NCI-H510A treated with DMSO at 0.1 percent for 48 hours (cell line): ENCODE measurements around the gene TANGO2.

Experiments used
- DNase-seq: peaks from one replicate; lab custom pipeline; 2025; lab: John Stamatoyannopoulos, UW

Gene TANGO2

DNA sequence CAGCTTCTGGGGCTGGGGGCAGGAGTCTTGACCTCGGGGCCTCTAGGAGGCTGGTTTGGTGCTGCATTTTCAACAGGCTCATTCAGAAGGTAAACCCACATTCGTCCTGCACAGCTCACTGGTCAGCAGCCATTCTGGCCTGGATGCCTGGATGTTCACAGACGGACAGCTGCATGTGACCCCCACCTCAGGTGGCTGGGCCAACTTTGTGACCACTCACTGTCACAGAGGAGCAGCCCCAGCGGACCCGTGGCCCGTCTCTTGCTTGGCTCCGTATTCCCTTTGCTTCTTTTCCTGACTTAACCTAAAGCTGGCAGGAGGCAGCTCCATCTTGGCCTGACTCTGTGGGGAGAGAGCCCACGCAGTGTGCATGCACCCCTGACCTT is 67.3 kb downstream of the TANGO2 start:
- no peak for DNase-seq

DNA sequence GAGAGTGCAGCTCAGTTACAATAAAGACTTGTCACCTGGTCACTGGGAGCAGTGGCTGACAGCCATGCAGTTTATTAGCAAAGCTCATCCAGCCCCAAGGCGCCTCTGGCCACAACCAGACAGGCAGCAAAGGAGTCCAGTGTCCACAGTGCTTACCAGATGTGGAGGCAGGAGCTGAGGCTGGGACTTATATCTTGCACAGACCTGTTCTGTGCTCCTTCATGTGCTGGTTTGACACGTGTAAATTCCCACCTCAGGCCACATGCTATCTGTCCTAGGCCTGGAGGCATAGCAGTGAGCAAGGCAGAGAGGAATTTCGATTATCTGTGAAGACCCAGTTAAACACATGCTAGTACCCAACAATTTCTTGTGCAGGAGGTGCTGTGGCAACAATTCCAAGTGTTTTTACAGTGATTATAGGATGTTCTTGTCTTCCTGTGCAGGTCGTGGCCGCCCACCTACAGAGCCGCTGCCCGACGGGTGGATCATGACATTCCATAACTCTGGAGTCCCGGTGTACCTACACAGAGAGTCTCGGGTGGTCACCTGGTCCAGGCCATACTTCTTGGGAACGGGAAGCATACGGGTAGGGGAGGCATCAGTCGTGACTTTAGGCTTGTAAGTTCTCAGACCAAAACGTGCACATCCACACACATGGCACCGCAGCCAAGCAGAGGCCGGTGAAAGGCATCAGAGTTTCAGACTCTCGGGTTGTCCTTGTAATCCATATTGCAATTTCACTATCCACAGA is 68.5 kb downstream of the TANGO2 start:
- DNase-seq, result no peak

DNA sequence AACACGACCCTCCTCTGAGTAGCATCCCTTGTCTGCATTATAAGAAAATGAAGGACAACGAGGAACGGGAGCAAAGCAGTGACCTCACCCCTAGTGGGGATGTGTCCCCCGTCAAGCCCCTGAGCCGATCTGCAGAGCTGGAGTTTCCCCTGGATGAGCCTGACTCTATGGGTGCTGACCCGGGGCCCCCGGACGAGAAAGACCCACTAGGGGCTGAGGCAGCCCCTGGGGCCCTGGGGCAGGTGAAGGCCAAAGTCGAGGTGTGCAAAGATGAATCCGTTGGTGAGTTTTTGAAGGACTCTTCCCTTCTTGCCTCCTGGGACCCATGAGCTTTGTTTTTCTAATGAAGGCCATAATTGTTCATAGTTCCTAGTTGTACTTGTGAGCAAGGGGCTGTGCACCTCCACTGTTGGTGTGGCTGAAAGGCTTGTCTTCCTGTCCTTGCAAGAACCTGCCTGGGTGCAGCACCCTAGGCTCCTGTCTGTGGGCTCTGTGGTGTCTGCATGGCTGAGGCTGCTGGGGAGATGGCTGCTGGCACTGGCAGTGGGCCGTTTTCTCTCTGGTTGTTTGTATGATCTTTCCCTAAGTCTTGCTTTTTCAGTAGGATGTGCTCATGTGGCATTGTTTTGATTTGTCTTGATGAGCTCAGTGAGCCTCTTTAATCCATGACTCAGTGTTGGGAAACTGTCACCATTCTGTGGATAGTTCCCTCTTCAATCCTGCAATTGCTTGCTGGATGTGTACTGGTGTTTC is 69.2 kb downstream of the TANGO2 start:
- DNase-seq, result no peak

DNA sequence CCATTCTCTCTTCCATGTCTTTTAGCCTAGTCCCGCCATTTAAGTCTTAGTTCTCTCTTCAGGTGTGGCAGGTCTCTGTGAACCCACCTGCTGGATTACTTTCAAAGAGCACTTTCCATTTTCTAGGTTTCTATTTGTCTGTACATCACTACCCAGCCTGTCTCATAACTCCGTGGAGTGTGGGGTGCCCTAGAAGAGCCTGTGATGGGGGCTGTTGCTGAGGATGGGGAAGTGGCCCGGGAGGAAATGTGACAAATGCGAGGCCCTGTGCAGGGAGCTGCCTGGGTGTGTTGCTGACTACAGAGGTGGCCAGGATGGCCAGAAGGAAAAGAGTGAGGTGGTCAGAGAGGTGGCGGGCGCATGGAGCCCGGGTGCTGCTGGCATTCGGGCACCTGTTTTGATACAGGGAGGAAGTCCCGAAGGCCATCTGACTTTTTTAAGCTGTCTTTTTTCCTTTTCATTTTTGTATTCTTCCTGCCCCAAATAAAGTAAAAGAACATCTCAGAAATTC is 69.9 kb downstream of the TANGO2 start:
- DNase-seq, result no peak

DNA sequence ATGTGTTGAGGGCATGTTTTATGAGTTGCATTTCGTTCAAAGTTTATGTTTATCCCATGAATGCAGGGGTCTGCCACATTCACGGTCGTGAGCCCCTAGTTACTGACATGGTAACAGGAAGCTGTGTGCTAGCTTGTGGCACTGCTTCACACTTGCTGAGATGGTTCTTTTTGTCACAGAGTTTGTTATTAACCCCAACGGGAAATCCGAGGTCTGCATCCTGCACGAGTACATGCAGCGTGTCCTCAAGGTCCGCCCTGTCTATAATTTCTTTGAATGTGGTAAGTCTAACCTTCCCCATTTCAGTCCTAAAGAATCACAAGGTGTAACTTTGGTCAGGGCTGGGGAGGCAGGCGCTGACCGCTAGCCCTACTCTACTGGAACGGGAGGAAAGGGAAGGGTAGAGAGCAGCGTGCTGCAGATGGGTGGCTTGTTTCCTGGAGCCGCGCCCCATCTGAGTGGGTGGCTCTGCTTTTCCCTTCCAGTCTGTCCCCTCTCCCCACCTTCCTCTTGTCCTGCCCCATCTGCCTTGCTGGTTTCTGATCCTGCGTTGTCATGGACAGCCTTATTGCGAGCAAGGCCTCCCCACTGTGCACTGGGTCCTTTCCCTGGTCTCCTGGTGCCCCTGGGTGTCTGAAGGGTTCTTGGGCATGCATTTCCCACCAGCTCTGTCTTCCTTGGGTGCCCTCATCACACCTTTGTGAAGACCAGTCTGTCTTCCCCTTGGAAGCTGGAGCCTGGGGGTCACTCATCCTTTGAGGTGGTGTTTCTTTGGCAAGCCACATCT is 71.0 kb downstream of the TANGO2 start:
- no peak for DNase-seq

DNA sequence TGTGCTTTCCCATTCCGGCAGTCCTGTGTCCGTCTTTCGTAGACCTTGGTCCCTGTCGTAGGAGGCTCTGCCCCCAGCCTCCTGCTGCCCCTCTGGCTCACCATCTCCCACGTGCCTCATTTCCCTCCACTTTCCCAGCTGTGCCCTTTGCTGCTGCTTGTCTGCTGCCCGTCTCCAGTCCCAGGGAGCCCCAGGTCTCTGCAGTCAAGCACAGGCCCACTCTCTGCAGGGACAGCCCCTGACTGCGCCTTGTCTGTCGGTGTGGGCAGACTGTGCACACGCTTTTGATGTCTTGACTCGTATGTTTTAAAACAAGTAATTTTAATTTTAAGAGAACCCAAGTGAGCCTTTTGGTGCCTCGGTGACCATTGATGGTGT is 71.6 kb downstream of the TANGO2 start:
- no peak for DNase-seq

DNA sequence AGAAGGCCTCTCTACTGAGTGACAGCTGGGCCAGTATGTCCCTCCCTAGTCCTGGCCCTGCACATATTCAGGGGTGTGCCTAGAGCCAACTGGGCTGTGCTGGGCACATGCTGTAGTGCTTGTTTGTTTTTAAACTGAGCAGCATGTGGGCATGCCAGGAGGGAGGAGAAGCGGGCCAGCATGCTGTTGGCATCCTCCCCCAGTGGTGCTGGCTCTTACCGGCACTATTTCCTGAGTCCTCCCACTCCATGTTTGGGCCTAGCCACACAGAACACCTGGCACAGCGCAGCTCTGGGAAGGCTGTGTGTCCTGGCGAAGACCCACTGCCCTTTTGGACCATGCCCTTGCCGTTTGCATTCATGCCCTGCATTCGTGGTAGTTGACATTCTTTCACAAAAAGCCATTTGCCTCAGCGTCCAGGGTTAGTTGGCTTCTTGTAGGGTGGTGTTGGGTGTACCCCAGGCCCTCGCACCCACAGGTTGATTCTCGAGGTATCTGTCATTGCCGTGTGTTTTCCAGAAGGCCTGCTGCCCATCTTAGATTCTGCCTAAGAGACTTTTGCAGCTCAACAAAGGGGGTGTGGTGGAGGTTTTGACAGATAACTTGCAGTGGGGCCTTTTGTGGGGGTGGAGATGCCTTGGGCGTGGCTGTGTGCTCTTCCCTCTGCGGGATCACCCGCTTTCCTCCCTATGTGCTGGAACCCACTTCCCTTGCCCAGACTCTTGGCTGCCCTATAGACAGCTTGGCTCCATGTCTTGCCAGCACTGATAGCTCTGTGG is 72.7 kb downstream of the TANGO2 start:
- no peak for DNase-seq

DNA sequence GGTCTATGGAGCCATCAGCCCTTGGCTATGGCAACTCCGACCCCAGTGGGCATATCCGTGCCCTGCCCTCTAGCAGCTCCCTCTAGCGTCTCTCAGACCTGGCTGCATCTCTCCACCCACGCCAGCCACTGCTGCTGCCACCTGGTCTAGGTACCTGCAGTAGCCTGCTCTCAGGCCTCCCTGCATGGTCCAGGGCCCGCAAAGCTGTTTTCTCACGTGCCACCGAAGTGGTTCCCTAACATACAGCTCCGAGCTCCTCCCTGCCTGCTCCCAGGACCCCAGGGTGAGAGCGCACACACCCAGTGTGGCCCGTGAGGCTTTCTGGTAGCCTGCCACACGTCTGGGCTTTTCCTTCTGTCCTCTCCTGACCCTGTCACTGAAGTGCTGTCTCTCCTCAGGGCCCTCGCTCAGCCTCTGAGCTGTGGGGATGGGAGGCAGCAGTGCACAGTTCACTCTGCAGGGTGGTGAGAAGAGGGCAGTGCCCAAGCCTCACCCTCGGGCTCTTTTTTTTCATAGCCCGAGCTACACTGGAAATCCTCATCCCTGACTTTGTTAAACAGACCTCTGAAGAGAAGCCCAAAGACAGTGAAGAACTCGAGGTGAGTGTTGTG is 73.4 kb downstream of the TANGO2 start:
- DNase-seq, result no peak

DNA sequence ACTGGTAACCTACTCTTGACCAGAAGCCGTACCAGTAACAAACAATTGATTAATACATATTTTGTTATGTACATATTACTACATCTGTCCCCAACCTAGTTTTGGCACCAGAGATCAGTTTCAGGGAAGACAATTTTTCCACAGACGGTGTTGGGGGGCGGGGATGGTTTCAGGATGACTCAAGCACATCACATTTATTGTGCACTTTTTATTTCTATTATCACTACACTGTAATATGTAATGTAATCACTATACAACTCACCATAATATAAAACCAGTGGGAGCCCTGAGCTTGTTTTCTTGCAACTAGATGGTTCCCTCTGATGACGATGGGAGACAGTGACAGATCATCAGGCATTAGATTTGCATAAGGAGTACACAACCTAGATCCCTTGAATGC is 74.6 kb downstream of the TANGO2 start:
- DNase-seq, result no peak

DNA sequence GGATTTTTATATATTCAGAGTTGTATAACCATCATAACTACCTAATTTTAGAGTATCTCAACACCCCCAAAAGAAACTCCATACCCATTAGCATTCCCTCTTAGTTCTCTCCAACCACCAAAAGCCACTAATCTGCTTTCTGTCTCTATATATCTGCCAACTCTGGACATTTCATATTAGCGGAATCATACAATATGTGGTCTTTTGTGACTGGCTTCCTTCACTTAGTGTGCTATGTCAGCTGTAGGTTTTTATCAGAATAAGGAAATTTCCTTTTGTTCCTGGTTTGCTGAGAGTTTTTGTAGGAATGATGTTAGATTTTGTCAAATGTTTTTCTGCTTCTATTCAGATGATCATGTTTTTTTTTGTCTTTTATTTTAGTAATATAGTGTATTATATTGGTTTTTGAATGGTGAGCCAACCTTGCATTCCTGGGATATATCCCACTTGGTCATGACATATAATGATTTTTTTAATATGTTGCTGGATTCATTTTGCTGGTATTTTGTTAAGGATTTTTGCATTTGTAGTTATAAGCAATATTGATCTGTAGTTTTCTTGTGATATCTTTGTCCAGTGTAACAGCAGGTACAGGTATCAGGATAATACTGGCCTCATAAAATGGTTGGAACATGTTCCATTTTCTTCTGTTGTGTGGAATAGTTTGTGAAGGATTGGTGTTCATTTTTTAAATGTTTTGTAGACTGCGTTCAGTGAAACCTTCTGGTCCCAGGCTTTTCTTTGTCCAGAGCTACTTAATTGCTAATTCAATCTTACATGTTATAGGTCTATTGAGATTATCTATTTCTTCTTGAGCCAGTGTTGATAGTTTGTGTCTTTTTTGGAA is 75.9 kb downstream of the TANGO2 start:
- DNase-seq, result no peak

DNA sequence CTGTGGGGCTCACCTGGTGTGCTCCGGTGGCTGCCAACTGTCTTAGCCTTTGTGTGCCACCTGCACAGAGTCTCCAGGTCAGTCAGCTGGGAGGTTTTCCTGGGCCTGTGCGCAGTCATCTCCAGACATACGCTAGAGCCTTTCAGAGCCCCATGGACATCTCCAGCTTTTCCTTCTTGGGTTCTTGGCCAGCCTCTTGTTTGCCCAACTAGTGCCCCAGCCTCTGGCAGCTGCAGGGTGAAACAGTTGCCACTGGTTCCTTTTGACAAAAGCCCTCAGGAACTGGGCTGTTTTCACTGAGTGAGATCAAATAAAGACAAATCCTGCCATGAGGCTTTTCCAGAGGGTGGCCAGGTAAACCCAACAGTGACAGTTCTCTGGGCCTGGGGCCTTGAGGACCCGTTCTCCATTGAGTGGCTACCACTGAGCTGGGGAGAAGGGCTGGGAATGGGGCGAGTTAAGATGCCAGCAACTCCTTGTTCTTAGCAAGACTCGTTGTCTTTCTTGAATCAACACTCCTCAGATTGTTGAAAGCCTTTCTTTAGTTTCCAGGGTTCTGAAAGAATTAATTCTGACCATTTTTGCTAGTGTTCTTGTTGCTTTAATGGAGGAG is 78.3 kb downstream of the TANGO2 start:
- DNase-seq, result no peak

DNA sequence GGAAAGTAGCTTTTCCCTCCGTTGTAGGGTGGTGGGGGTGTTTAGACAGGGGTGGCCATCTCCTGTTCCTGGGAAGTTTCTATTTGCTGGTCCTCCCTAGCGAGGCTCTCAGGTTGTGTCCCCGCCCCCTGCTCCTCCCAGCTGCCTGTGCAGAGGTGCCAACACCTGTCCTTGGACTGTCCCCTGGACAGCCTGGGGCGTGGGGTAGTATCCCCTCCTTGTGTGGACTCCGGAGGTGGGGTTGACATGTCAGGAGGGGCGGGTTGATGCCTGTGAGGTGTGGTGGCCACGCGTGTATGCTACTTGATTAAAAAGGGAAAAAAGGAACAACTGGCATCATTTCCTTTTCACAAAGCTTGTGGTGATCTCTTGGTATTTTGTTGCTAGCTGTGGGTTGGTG is 80.7 kb downstream of the TANGO2 start:
- DNase-seq, result no peak

DNA sequence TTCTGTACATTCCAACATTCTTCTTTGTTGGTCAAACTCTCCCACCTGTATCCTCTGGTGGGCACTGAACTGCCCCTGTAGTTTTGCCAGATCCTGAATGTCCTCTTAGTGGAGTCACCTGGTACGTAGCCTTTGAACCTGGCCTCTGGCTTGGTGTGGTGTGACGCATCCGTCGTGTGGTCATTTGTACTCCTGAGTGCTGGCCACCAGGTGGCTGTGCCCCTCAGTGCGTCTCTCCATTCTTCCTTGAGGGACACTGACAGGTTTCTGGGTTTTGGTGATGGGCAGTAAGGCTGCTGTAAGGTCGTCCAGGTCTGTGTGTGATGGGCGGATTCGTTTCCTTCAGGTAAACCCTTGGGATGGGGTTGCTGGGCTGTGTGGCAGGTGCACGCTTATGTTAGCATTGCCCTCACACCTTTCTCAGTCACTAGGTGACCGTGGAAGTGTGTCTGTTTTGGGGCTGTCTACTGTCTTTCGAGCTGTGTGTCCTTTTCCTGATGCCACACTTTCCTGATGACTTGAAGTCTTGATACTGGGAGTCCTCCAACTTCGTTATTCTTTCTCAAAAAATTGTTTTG is 81.4 kb downstream of the TANGO2 start:
- DNase-seq, result no peak

DNA sequence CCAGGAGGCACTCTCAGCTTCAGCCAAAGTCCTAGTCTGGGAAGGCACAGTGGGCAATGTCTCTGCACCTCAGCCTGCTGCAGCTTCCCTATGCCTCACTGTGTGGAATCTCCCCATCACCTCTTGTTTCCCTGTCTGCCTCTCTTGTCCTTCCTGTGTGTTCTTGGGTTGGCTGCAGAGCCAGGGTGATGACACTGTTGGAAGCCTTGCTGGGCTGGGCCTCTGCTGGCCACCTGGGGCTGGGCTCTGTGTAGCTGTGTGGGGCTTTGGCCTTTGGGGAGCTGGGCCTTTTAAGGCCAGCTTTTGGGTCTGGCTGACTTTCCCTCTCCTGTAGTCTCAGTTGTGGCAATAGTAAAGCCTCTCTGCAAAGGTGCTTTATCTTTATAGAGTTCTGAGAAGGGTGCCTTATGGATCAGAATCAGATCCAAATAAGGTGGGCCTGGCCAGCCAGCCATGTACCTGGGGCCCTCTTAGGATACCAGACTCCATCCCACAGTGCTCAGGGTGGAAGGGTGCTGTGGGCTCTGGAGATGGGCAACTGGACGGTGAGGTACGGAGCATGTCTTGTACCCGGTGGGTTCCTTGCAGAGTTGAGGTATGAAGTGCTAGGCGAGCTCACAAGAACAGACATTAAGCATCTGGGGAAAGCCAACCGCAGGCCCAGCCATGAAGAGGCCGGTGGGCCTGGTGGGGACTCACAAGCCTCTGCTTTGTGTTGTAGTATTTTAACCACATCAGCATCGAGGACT is 84.7 kb downstream of the TANGO2 start:
- no peak for DNase-seq

DNA sequence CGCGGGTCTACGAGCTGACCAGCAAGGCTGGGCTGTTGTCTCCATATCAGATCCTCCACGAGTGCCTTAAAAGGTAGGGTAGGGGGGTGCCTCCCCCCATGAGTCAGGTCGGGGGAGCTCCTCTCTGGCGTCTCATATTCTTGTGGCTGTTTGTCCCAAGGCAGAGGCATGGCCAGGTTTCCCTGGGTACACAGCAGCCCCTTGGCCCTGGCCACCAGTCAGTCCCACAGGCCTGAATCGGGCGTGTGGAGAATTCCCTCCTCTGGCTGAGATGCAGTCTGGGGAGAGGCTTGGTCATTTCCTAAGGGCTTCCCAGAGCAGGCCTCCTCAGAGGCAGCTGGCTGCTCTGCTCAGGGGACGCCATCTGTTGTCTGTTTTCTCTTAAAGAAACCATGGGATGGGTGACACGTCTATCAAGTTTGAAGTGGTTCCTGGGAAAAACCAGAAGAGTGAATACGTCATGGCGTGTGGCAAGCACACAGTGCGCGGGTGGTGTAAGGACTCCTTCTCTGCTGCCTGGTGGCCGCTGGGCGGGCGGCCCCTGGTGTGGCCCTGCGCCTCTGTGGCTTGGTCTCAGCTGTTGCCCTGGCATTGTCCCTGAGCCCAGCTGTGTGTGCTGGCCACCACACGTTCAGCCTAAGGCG is 85.4 kb downstream of the TANGO2 start:
- no peak for DNase-seq

DNA sequence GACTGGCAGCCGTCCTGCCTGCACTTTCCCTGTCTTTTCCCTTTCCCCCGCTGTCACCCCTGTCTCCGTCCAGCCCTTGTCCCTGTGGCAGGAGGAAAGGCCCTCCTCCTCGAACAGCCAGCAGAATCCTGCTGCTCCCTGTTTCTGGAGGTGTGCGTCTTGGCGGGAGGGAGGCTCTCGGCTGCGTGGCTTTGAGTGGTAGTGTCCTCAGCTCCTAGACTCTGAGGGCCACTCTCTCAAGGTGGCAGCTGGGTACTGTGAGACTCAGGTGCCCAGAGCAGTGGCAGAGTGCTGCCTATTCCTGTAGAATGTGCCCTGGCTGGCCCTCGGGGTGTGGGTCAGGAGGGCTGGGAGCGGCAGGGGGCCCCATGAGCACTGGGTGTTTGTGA is 85.9 kb downstream of the TANGO2 start:
- no peak for DNase-seq

DNA sequence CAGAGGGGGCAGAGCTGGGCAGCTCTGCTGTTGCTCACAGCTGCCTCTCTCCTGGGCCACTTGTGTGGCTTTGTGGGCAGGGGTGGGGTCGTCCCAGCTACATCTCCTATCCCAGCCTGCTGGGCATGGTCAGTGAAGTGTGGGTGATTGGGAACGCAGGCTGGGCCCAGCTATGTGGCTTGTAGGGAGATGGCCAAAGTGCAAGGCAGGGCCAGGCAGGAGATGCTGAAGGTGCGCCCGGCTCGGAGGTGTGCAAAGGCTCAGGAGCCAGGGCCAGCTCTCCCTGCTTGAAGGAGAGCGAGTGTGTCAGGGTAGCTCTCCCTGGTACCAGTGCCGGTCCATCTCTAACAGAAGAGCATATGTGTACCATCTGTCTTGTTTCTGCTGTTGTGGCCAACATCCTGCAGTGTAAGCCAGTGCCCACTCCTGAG is 86.6 kb downstream of the TANGO2 start:
- DNase-seq, result no peak

DNA sequence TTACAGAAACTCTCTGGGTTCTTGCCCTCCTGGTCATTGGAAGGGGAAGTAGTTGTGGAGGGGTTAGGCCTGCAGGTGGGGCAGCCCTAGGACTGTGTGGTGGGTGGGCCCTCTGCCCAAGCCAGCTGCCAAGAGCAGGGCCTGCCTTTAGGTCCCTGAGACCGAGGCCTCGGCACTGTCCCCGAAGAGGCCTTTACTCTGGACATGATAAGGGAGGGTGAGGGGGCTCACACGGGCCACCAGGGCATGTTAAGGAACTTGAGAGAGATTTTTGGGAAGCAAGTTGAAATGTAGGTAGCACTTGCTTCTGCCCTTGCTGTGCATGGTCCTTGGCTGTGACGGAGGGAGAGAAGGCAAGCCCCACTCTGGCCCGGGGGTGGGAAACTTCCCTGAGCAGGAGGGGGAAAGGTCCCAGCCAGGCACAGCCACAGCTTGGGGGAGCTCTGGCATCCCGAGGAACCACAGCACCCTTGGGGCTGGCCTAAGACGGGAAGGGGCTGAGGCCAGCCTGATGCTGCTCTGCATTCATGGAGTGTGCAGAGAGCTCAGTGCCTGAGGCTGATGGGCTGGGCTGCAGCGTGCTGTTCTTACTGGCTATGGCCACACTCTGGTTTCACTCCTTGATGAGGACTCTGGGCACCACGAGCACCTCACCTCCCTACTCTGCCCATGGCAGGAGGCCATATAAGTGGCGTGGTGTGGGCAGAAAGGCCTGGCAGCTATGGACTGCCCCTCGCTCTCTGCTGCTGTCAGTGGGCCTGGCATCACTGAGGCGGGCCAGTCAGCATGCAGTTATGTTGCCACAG is 87.2 kb downstream of the TANGO2 start:
- no peak for DNase-seq
